Measurements from ENCODE around the gene NTM.

GRCh38 chr11:131914361-131914774 lies 544.0 kb downstream of the NTM start:
- TF ChIP-seq POLR2AphosphoS5 (IDR thresholded peaks at IDR 0.05) (no peak), CTCF (IDR thresholded peaks at IDR 0.05) (peak in 2 of 4 experiments; percentile 31 to 32), POLR2A (IDR thresholded peaks at IDR 0.05) (no peak)
